ENCODE results near the gene HCN2. TPM values are rescaled to one million over a fixed set of nuclear protein-coding genes. Genes with fewer than 3 reads are reported as not detected.

Gene HCN2
- total and polyA plus RNA-seq, 7 donors = 0.04 to 0.13 (median 0.07) TPM; not detected in 3

GRCh38 chr19:629961-630714, 40.5 kb downstream of the HCN2 start:
- ATAC-seq = no peak
- intact Hi-C loops (cut with DNase I) = loop anchor here (5.0 kb wide), 2 partner anchors 38 to 53 kb away; no protein-coding TSS in a partner anchor

DNA sequence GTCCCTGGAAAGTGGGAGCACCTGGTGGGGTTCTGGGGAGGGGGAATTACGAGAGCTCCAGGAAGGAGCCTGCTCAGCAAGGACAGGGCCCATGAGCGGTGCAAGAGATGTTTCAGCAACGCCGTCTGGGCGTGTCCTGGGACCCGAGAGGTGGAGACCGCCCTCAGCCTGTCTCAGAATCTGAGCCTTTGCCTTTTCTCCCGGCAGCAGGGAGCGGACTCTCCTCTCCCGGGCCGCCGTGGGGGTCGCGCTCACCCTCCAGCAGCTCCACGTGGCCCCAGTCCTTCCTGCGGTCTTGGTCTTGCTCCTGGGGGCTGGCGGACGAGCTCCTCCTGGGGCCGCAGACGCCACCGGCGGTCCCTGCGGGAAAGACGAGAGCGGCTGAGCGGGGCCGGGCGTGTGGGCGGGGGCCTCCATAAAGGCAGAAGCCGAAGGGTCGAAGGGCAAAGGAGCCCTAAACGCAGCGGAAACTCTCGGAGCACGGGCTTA, 42.9 kb downstream of the HCN2 start:
- Histone ChIP-seq H3K27me3 (ENCODE audit: insufficient read depth in 3 of 3, low read length in 2 of 3) (no peaks in the 10 kb centered on the region), H3K36me3 (ENCODE audit: insufficient read depth in 1 of 2, low read depth in 1 of 2) (peaks cover 0 to 35% of the 10 kb centered on the region in 2 donors), H3K4me1 (peaks cover 14% of the 10 kb centered on the region), H3K9me3 (no peaks in the 10 kb centered on the region), H3K4me3 (peak overlapping the region; percentile 96), H3K27ac (peak overlapping the region; percentile 86)
- 3 to 5% (median 4%) methylated on average over 32 to 35 of the region's 35 CpGs for WGBS, 3 donors
- intact Hi-C loops (cut with DNase I) = loop anchor here in 1 of 2 donors (5.0 kb wide), 1 partner anchor 55 kb away; no protein-coding TSS in a partner anchor
- TF ChIP-seq, protein P1, sequence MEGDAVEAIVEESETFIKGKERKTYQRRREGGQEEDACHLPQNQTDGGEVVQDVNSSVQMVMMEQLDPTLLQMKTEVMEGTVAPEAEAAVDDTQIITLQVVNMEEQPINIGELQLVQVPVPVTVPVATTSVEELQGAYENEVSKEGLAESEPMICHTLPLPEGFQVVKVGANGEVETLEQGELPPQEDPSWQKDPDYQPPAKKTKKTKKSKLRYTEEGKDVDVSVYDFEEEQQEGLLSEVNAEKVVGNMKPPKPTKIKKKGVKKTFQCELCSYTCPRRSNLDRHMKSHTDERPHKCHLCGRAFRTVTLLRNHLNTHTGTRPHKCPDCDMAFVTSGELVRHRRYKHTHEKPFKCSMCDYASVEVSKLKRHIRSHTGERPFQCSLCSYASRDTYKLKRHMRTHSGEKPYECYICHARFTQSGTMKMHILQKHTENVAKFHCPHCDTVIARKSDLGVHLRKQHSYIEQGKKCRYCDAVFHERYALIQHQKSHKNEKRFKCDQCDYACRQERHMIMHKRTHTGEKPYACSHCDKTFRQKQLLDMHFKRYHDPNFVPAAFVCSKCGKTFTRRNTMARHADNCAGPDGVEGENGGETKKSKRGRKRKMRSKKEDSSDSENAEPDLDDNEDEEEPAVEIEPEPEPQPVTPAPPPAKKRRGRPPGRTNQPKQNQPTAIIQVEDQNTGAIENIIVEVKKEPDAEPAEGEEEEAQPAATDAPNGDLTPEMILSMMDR (IDR thresholded peaks at IDR 0.05) = no peak
- DNase-seq (no peak), ATAC-seq (peak in 2 of 4 donors; percentile 6 to 12)

More at GRCh38 chr19:629961-630714, 40.5 kb downstream of the HCN2 start:
- WGBS, 3 donors = 83 to 91% (median 86%) methylated on average over 29 to 30 of the region's 30 CpGs
- peaks cover 0 to 55% of the 10 kb centered on the region in 2 donors for H3K36me3 ChIP-seq (ENCODE audit: insufficient read depth in 1 of 2, low read depth in 1 of 2)
- DNase-seq = no peak
- no peaks in the 10 kb centered on the region for H3K9me3 ChIP-seq
- H3K4me3 ChIP-seq = no peak overlapping the region
- H3K4me1 ChIP-seq = peaks cover 14% of the 10 kb centered on the region
- no peak overlapping the region for H3K27ac ChIP-seq
- no peaks in the 10 kb centered on the region for H3K27me3 ChIP-seq (ENCODE audit: insufficient read depth in 3 of 3, low read length in 2 of 3)
- TF ChIP-seq, protein P1 (IDR thresholded peaks at IDR 0.05) = no peak

GRCh38 chr19:633068-633785, 43.5 kb downstream of the HCN2 start, which contains the start of gene POLRMT:
Gene POLRMT (minus strand): TSS chr19:633537. CDS start chr19:633512, 25 bp downstream.
- DNase-seq (peak; percentile 99), ATAC-seq (peak; percentile 98 to 99 (median 99))
- Histone ChIP-seq H3K36me3 (ENCODE audit: insufficient read depth in 1 of 2, low read depth in 1 of 2) (peaks cover 0 to 29% of the 10 kb centered on the region in 2 donors), H3K27ac (peak within 1 kb of the TSS; percentile 86), H3K27me3 (ENCODE audit: insufficient read depth in 3 of 3, low read length in 2 of 3) (no peaks in the 10 kb centered on the region), H3K4me1 (peaks cover 14% of the 10 kb centered on the region), H3K4me3 (peak within 1 kb of the TSS; percentile 96), H3K9me3 (no peaks in the 10 kb centered on the region)
- intact Hi-C loops (cut with DNase I) = loop anchor here in 1 of 2 donors (5.0 kb wide), 1 partner anchor 56 kb away; no protein-coding TSS in a partner anchor
- 0 to 1% (median 0%) methylated on average over 54 to 67 of the region's 67 CpGs for WGBS, 3 donors
- TF ChIP-seq, protein P1 (IDR thresholded peaks at IDR 0.05) = no peak

DNA sequence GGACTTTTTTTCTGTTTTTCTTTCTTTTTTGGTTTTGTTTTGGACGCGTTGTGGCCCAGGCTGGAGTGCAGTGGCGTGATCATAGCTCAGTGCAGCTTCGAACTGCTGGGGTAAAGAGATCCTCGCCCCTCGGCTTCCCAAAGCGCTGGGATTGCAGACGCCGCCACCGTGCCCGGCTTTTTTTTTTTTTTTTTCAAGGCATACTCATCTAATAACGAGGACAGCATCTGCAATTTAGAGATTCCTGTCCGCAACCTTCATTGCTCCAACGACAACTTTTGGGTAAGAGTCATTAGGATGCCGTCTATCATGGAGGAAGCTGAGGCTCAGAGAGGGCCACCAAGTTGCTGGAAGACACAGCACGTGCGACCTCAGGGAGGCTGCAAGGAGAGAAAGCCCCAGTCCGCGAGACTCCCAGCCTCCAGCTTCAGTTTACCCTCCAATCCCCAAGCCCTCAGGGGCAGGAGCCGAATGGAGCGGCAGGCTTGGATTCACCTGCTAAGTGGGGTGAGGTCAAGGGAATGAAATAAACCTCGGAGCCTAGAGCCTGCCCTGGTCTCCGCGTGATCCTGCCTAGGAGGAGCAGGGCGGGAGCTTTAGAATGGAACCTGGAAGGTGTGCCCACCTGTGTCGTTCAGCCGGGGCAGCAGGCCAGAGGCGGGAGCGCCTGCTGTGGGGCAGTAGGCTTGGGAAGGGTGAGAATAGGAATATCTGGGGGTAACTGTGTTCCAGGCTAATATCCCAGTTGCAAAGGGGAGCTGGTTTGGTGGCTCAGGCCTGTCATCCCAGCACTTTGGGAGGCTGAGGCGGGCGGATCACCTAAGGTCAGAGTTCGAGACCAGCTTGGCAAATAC, 44.3 kb downstream of the HCN2 start:
- 21 to 25% (median 22%) methylated on average over 32 of the region's 32 CpGs for WGBS, 3 donors
- intact Hi-C loops (cut with DNase I) = loop anchor here in 1 of 2 donors (5.0 kb wide), 1 partner anchor 57 kb away; no protein-coding TSS in a partner anchor
- ATAC-seq (peak in 1 of 4 donors; percentile 3), DNase-seq (no peak)
- Histone ChIP-seq H3K4me1 (peaks cover 19% of the 10 kb centered on the region), H3K27me3 (ENCODE audit: insufficient read depth in 3 of 3, low read length in 2 of 3) (no peaks in the 10 kb centered on the region), H3K9me3 (no peaks in the 10 kb centered on the region), H3K4me3 (peak overlapping the region; percentile 96), H3K36me3 (ENCODE audit: insufficient read depth in 1 of 2, low read depth in 1 of 2) (peaks cover 0 to 21% of the 10 kb centered on the region in 2 donors), H3K27ac (peak overlapping the region; percentile 86)
- TF ChIP-seq, protein P1 (IDR thresholded peaks at IDR 0.05) = no peak
